ENCODE data around the gene BTAF1.
"Not testable (repeated sequence)": the region's sequence is repeated elsewhere in the genome, so short reads cannot be mapped to it uniquely, and the experiment has no call there.

The BTAF1 gene

DNA sequence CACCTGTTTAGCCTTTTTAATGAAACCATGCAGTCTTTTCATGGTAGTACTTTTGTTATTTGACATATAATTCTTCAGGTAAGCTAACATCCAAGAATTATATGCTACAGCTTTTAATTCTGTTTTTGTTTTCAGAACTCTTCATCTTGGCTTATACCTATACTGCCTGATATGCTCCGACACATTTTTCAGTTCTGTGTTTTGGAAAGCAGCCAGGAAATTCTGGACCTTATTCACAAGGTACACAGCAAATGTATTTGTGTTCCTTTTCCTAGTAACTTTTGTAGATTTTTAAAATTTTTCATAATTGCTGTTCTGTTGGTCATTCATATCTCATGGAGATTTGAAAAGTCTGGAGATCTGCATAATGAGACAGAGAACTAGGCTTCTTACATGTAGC is 56.7 kb downstream of the BTAF1 start:
- DNase-seq: no peak

GRCh38 chr10:91983416-91983815 is 59.8 kb downstream of the BTAF1 start:
- DNase-seq: no peak

GRCh38 chr10:91987397-91988037 is 63.9 kb downstream of the BTAF1 start:
- DNase-seq: no peak

DNA sequence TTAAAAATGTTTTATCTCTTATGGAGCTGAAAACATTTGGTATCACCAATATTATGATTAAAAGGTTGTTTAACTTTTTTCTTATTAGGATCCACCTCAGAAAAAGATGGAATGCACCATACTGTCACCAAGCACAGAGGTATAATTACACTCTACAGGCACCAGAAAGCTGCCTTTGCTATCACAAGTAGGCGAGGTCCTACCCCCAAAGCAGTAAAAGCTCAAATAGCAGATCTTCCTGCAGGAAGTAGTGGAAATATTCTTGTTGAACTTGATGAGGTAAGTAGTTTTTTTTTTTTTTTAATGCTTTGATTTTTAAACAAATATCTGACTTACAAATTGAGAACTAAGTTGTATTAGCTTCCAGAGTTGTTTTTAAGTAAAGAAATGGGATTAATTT is 68.5 kb downstream of the BTAF1 start:
- DNase-seq: no peak

- no peak for DNase-seq
Measured at GRCh38 chr10:91996266-91996665, 72.7 kb downstream of the BTAF1 start.

- DNase-seq: no peak
Measured at GRCh38 chr10:92001581-92001980, 78.0 kb downstream of the BTAF1 start.

DNA sequence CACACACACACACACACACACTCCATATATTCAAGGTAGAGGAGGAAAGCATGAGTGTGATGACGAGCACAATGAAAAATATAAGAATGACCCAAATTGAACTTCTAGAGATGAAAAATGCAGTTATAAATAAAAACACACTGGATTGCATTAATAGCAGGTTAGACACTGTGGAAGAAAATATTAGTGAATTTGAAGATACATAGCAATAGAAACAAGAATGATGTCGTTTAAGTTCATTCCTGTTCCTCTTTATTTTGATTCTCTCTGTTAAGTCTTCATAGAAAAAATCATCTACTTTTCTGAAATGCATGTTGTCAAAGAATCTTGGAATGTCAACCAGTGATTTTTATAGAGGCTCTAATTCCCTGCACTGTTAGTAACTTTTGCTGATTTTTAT is 78.4 kb downstream of the BTAF1 start:
- no peak for DNase-seq

DNA sequence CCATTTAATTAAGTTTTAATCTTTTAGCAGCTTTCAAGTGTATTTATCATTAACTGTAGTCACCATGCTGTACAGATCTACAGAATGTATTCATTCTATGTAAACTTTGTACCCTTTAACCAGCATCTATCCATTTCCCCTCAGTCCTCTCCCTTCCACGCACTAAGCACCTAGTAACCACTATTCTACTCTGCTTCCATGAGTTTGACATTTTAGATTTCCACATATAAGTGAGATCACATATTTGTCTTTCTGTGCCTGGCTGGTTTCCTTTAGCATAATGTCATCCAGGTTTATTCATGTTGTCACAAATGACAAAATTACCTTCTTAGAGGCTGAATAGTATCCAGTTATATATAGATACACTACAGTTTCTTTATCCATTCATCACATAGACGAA is 79.7 kb downstream of the BTAF1 start:
- no peak for DNase-seq

DNA sequence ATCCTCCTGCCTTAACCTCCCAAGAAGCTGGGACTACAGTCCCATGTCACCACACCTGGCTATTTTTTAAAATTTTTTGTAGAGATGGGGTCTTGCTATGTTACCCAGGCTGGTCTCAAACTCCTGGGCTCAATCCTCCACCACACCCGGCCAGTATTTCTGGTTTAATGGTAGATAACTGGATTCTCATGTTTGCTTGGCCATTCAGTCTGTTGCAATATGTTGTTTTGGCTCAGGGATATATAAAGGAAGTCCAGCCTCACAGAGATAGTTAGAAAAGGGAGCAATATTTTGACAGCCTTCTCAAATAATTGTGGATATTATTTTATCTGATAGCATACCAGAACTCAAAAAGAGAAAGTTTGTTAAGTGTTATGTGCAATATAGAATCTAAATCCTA is 82.4 kb downstream of the BTAF1 start:
- no peak for DNase-seq

- DNase-seq: no peak
Measured at GRCh38 chr10:92009445-92009844, 85.9 kb downstream of the BTAF1 start.

- DNase-seq: no peak
Measured at GRCh38 chr10:92010047-92010735, 86.6 kb downstream of the BTAF1 start.

GRCh38 chr10:92011560-92012214 is 88.1 kb downstream of the BTAF1 start:
- DNase-seq: no peak

GRCh38 chr10:92014620-92015019 is 91.0 kb downstream of the BTAF1 start:
- no peak for DNase-seq

GRCh38 chr10:92024700-92025099 is 101.1 kb downstream of the BTAF1 start:
- DNase-seq: no peak

DNA sequence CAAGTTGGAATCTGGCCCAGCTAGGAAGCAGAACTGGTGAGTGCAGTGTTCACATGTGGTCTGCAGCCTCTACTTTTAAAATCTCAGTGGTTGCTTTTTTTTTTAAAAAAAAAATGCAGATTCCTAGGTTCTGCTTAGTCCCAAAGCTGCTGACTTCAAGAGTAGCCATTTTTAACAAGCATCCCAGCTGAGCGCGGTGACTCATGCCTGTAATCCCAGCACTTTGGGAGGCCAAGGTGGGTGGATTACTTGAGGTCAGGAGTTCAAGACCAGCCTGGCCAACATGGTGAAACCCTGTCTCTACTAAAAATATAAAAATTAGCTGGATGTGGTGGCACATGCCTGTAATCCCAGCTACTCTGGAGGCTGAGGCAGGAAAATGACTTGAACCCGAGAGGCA is 101.8 kb downstream of the BTAF1 start:
- not testable (repeated sequence) for DNase-seq

DNA sequence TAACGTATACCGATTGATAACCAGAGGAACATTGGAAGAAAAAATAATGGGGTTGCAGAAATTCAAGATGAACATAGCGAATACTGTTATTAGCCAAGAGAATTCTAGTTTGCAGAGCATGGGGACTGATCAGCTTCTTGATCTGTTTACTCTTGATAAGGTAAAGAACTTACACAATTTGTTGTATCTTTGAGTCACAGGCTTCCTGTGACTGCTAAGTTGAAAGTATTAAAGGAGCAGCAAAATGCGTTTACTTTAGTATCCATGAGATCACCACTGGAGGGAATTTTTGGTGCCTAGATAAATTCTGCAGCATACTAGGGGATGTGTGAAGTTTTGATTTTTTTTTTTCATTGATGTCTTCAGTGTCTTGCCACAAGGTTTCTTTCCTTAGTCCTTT is 103.6 kb downstream of the BTAF1 start:
- DNase-seq: no peak

DNA sequence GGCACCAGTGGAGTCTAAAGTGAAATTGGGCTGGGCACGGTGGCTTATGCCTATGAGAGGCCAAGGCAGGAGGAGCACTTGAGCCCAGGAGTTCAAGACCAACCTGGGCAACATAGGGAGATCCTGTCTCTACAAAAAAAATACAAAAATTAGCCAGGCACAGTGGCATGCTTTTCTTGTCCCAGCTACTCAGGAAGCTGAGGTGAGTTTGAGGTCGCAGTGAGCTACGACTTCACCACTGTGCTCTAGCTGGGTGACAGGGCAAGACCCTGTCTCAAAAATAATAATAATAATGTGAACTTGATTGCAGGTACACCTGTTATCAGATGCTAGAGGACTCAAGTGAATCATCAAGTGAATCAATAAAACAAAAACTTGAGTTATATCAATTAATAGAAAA is 108.0 kb downstream of the BTAF1 start:
- no peak for DNase-seq

GRCh38 chr10:92033070-92033469 is 109.5 kb downstream of the BTAF1 start:
- DNase-seq: not testable (repeated sequence)

GRCh38 chr10:92038949-92039348 is 115.4 kb downstream of the BTAF1 start:
- no peak for DNase-seq

DNA sequence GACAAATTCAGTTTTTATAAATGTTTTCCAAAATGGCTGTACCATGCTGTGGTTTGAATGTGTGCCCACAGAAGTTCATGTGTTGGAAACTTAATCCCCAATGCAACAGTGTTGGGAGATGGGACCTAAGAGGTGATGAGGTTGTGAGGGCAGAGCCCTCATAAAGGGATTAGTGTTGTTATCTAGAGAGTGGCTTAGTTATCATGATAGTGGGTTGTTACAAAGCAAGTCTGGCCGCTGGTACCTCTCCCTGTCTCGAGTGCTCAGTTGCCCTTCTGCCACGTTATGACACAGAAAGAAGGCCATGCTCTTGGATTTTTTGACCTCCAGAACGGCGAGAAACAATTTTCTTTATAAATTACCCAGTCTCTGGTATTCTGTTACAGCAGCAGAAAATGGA is 119.0 kb downstream of the BTAF1 start:
- no peak for DNase-seq

DNA sequence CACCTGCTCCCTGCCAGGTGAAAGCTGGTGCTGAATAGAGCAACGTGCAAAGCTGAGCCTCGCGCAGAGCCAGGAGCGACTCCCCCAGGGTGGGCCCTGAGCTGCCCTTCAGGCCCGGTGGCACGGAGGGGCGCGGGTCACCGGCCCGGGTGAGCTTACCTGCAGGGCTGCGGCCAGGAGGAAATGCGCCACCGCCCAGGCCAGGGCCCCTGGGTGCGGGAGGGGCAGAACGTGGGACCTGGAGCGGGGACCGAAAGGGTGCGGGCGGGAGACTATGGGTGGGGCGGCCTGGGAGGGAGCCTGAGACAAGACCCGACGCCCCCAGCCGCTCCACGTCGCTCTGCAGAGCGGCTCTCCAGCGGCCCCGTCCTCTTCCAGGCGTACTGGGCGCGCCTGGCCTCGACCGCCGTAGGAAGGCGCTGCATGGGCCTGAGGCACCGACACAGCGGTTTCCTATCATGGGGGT is 122.1 kb downstream of the BTAF1 start:
- DNase-seq: no peak

DNA sequence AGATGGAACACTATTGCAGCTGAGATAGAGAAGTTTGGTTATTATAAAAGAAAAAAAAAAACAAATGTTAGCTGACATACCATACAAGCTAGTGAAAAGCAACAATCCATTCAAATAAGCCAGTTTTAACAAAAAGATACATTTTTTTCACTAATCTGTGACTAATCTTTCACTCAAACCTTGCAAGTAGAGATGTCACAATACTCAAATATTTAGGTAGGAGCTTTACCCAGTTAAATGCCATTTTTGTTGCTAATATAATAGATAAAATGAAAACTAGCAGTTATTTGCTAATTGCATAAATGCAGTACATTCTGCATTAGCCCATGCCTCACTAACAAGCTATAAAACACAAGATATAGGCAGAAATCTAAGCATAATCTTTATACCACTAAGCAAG is 123.6 kb downstream of the BTAF1 start:
- no peak for DNase-seq

GRCh38 chr10:92052088-92052487 is 128.5 kb downstream of the BTAF1 start:
- DNase-seq: no peak

DNA sequence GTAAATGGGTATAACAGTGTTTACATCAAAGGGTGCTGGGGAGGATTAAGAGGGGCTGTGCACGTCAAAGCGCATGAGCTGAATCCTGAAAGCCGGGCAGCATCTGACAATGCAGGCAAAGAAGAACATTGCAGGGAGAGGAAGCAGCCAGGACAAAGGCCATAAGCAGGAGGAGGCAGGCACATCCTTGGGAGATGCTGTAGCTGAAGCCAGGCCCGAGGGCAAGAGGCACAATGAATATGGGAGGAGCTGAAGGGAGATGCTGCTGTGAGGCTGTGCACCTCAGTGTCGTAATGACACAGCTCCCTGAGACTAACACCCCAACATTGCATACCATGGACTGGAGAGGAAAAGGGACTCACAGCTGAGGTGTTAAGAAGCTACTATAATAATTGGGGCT is 129.2 kb downstream of the BTAF1 start:
- DNase-seq: no peak

Data from CD4-positive, alpha-beta T cell treated with Interleukin-17A for 4 hours (primary cell).